Measurements from ENCODE around the gene POLD4.

Gene POLD4

DNA sequence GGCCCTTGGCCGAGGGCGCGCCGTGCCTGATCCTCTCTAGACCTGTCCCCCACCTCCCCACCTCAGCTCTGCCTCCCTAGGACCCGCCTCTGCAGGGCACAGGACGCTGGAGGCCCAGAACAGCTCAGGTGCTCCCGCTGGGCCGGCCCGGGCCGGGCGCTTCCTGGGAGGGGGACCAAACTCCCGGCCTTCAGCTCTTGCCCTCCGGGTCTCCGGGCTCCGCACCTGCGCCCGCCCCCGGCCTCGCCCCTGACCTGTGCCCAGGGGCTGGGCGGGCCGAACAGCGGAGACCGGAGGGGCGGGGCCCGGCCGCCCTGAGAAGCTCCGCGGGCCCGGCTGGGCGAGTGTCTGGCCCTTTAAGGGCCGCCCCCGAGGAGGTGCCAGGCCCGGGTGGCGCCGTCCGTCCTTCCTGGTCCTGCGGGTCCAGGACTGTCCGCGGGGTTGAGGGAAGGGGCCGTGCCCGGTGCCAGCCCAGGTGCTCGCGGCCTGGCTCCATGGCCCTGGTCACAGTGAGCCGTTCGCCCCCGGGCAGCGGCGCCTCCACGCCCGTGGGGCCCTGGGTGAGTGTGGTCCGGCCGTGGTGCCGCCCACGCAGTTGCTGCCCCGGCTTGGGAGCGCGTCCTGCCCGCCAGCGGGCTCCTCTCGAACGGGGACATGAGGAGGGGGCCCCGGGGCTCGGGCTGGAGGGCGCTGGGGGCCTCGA, 50.1 kb downstream of the POLD4 start, which contains the start of gene SSH3:
SSH3 (plus strand) TSS at position 399 of the 703 bp plus-strand sequence; CDS start at position 495, 96 bp downstream.
- DNase-seq (ENCODE audit: low read depth, low spot score), result no peak

GRCh38 chr11:67302571-67303131, 50.7 kb downstream of the POLD4 start:
- DNase-seq (ENCODE audit: low read depth, low spot score), result no peak

- no peak for DNase-seq (ENCODE audit: low read depth, low spot score)
These were observed 51.3 kb downstream of the POLD4 start for GRCh38 chr11:67301951-67302516.

DNA sequence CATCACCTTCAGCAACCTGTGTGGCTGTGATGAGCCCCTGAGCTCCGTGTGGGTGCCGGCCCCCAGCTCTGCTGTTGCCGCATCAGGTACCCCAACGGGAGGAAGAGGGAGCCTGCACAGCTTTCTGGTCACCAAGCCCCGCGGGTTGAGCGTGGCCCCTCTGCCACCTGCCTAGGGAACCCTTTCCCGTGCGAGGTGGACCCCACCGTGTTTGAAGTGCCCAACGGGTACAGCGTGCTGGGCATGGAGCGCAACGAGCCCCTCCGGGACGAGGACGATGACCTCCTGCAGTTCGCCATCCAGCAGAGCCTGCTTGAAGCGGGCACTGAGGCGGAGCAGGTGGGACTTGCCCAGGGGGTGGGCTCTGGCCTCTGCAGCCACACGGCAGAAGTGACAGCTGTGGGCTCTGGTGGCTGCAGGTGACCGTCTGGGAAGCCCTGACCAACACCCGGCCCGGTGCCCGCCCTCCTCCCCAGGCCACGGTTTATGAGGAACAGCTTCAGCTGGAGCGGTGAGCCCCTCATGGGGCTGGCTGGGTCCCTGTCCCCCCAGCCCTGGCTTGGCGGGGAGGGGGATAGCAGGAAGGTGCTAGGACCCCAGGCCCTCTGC, 51.9 kb downstream of the POLD4 start:
- DNase-seq (ENCODE audit: low read depth, low spot score), result no peak

Data from activated CD4-positive, CD25-positive, alpha-beta regulatory T cell treated with anti-CD3 and anti-CD28 coated beads, Interleukin-2, amount 50 U/mL, for 16 hours (primary cell).